H1 (cell line): ENCODE measurements around the gene CDK10. TPM values are rescaled to one million over a fixed set of nuclear protein-coding genes. Genes with fewer than 3 reads are reported as not detected.

Source experiments
- ASH2L ChIP-seq: fragments of 200-600, 300-600 bp; sonication (generic); IDR thresholded peaks from one replicate; pipeline ENCODE4 v1.7.1; 2017; ENCODE audit warnings: low read length
- BRCA1 ChIP-seq: IDR thresholded peaks from 2 replicates; pipeline ENCODE4 v1.6.1; 2012; ENCODE audit warnings: low read depth, low read length, improper control_type of control experiment
- CREB1 ChIP-seq: IDR thresholded peaks from 2 replicates; pipeline ENCODE4 v1.6.1; 2012; ENCODE audit warnings: inconsistent platforms
- CTBP2 ChIP-seq: IDR thresholded peaks from 2 replicates; pipeline ENCODE4 v1.7.0; 2011; ENCODE audit warnings: borderline replicate concordance, mild to moderate bottlenecking, moderate library complexity, mixed read lengths, low read length; ENCODE audit not compliant: insufficient read depth, insufficient read length
- CTCF ChIP-seq, 3 experiments: IDR thresholded peaks; 1 replicate in 2 of 3; 2 replicates in 1 of 3; pipeline versions ENCODE4 v1.5.1 to v1.6.1; 2011; ENCODE audit warnings: low read length in 3 of 3, mild to moderate bottlenecking in 3 of 3, inconsistent platforms in 2 of 3, low read depth in 1 of 3, moderate library complexity in 1 of 3; ENCODE audit not compliant: insufficient read depth in 1 of 3; ENCODE audit errors: control extremely low read depth in 1 of 3
- E2F6 ChIP-seq: IDR thresholded peaks from 2 replicates; pipeline ENCODE4 v1.6.1; 2012; ENCODE audit warnings: inconsistent platforms
- EGR1 ChIP-seq: IDR thresholded peaks from 2 replicates; pipeline ENCODE4 v1.6.1; 2011; ENCODE audit warnings: low read depth, low read length, borderline replicate concordance
- HDAC2 ChIP-seq, 2 experiments: fragments of 300-600 bp in 1 of 2; sonication (generic) in 1 of 2; IDR thresholded peaks; 2 replicates each; pipeline ENCODE4 v1.6.1; 2011 to 2012; ENCODE audit warnings: low read depth in 2 of 2, low read length in 2 of 2, mild to moderate bottlenecking in 2 of 2, moderate library complexity in 2 of 2, borderline replicate concordance in 1 of 2, inconsistent platforms in 1 of 2
- PHF8 ChIP-seq: fragments of 200-600 bp; sonication (generic); conservative IDR thresholded peaks from 2 replicates; pipeline ENCODE4 v1.7.1; 2012; ENCODE audit warnings: low read depth, mild to moderate bottlenecking, inconsistent platforms, low read length, moderate library complexity
- RFX5 ChIP-seq: IDR thresholded peaks from 2 replicates; pipeline ENCODE4 v1.6.1; 2011; ENCODE audit warnings: low read depth, low read length, improper control_type of control experiment, borderline replicate concordance
- SIN3A ChIP-seq, 2 experiments: IDR thresholded peaks in 1 of 2; conservative IDR thresholded peaks in 1 of 2; 2 replicates each; pipeline ENCODE4 v1.6.1; 2011 to 2012; ENCODE audit warnings: low read length in 2 of 2, improper control_type of control experiment in 1 of 2, low read depth in 1 of 2, mild to moderate bottlenecking in 1 of 2
- SP1 ChIP-seq: IDR thresholded peaks from 2 replicates; pipeline ENCODE4 v1.6.1; 2011; ENCODE audit warnings: low read depth, low read length
- SP2 ChIP-seq: IDR thresholded peaks from 2 replicates; pipeline ENCODE4 v1.6.1; 2012; ENCODE audit warnings: mild to moderate bottlenecking, low read length, inconsistent platforms
- SP4 ChIP-seq: IDR thresholded peaks from 2 replicates; pipeline ENCODE4 v1.6.1; 2012; ENCODE audit warnings: low read length, inconsistent platforms
- SRF ChIP-seq: IDR thresholded peaks from 2 replicates; pipeline ENCODE4 v1.6.1; 2011; ENCODE audit warnings: mild to moderate bottlenecking, low read depth, low read length, moderate library complexity
- TAF7 ChIP-seq: optimal IDR thresholded peaks from 2 replicates; pipeline ENCODE3; 2011; ENCODE audit warnings: low read depth, mild to moderate bottlenecking, inconsistent platforms, low read length, moderate library complexity, borderline replicate concordance
- TBP ChIP-seq: IDR thresholded peaks from 2 replicates; pipeline ENCODE4 v1.6.1; 2011; ENCODE audit warnings: low read depth, low read length, improper control_type of control experiment
- TEAD4 ChIP-seq: IDR thresholded peaks from 2 replicates; pipeline ENCODE4 v1.6.1; 2012; ENCODE audit warnings: low read depth, low read length, inconsistent platforms, mixed read lengths
- polyA plus RNA-seq, 7 experiments: library from polyadenylated mRNA; depleted of rRNA in 3 of 7; stranded (reverse) in 5 of 7; unstranded in 2 of 7; fragments of >200 nt in 5 of 7; fragments of 200-250 nt in 2 of 7; gene quantifications; 1 replicate in 5 of 7; 2 replicates in 1 of 7; 4 replicates in 1 of 7; pipeline versions ENCODE4 v1.2.1 to v1.2.3, GENCODE V29; 2011 to 2013; ENCODE audit warnings: missing spikeins in 2 of 7, mixed read lengths in 2 of 7
- total RNA-seq: library from RNA; stranded (reverse); fragmentation: NEBNext Ultra II Directional; extraction: Animal tissue kit (Norgen Biotek cat#: 25700); gene quantifications from 2 replicates; pipeline ENCODE4 v1.2.1, GENCODE V29; 2021
- TF ChIP-seq, protein P1 (sequence below): IDR thresholded peaks from 2 replicates; pipeline ENCODE4 v1.6.1; 2012; ENCODE audit warnings: inconsistent platforms

Gene CDK10
- total and polyA plus RNA-seq, 2 of the 8 experiments (the other 6 are each of a cell fraction or from before 2014, with no cell fraction given) = 49.5 to 83.9 TPM

GRCh38 chr16:89711601-89712273 is 25.2 kb downstream of the CDK10 start (continued):
- TF ChIP-seq CTCF (IDR thresholded peaks at IDR 0.05; ENCODE audit: control extremely low read depth in 1 of 3, insufficient read depth in 1 of 3, low read depth in 1 of 3, low read length in 3 of 3) (no peak), E2F6 (no peak), SP2 (no peak), ASH2L (no peak), CREB1 (no peak), SIN3A (conservative IDR thresholded peaks at IDR 0.05 in 1 of 2, IDR thresholded peaks at IDR 0.05 in 1 of 2; ENCODE audit: low read depth in 1 of 2, low read length in 2 of 2) (peak in 1 of 2 experiments; percentile 63; a peak in 2 of 4 replicates), PHF8 (peak; percentile 77), HDAC2 (IDR thresholded peaks at IDR 0.05; ENCODE audit: borderline replicate concordance in 1 of 2, low read depth in 2 of 2, low read length in 2 of 2) (0 out of 4 replicates have a peak, but pooled peaks of 1 of the 2 experiments have one; percentile 30), SP4 (no peak), TEAD4 (no peak), SRF (no peak), TAF7 (peak; percentile 54), RFX5 (no peak), EGR1 (peak; percentile 32; the same call in 1 of the 2 replicates), SP1 (no peak), BRCA1 (no peak), TBP (peak; percentile 81), CTBP2 (no peak)
- TF ChIP-seq, protein P1, sequence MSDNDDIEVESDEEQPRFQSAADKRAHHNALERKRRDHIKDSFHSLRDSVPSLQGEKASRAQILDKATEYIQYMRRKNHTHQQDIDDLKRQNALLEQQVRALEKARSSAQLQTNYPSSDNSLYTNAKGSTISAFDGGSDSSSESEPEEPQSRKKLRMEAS = peak; percentile 88
